Measurements from ENCODE around the gene OSGEPL1. TPM values are rescaled to one million over a fixed set of nuclear protein-coding genes. Genes with fewer than 3 reads are reported as not detected.

OSGEPL1 gene, protein sequence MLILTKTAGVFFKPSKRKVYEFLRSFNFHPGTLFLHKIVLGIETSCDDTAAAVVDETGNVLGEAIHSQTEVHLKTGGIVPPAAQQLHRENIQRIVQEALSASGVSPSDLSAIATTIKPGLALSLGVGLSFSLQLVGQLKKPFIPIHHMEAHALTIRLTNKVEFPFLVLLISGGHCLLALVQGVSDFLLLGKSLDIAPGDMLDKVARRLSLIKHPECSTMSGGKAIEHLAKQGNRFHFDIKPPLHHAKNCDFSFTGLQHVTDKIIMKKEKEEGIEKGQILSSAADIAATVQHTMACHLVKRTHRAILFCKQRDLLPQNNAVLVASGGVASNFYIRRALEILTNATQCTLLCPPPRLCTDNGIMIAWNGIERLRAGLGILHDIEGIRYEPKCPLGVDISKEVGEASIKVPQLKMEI
- 10 to 100 TPM; 20.0 to 20.4 TPM for total RNA-seq
- 10 to 100 TPM; 17.0 to 22.5 (median 18.3) TPM for polyA plus RNA-seq
- 11.4 to 23.6 (median 14.8) reads per million in 6 experiments for total RNA-seq

DNA sequence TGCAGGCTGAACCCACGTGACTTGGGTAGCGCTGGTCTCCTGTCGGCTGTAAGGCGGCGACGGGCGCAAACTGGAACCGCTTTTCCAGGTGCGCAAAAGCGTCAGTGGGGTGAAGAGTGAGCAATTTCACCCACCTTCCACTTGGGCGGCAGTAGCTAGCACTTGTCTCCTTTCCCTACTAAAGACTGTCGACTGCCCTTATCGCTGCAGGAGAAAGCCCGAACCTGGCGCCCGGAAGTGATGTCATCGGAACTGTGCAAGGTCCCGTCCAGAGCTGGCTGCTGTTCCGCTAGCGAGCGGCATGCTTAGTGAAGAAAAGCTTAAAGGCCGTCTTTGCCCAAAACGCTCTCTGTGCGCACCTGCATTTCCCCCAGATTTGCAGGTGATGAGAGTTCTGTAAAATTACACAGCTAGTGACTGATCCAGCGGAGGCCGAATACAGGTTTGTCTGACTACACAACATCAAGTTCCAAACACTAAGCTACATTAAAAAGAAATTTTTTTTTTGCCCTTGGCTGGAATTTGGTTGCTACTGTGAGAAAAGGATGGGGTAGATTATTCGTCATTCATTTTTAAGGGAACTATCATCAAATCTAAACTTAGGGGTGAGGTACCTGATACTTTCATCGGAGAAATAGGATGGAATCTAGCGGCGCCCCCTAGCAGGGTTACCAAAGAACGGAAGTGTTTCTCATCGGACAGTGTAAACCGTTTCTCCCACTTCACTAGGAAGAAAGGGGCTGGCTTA, at the start of gene OSGEPL1:
OSGEPL1 (minus strand) TSS at position 242 of the 748 bp plus-strand sequence. CDS start 1,152 bp downstream, outside the sequence.
- ATAC-seq (peak; percentile 94), DNase-seq (peak; percentile 76 to 96 (median 90))
- Mint-ChIP-seq H3K9me3 (no peaks in the 10 kb centered on the region), H3K27me3 (no peaks in the 10 kb centered on the region), H3K27ac (peak within 1 kb of the TSS; percentile 95 to 99 (median 98)), H3K4me3 (peak within 1 kb of the TSS; percentile 92 to 99 (median 97)), H3K36me3 (peaks cover 0 to 23% (median 4%) of the 10 kb centered on the region in 3 donors), H3K4me1 (peaks cover 4 to 24% (median 8%) of the 10 kb centered on the region in 4 donors)
- POLR2A ChIA-PET, result interaction anchor here (0.5 to 3.3 kb wide), 27 partner anchors 11 to 1915 kb away, joined by 3 to 69 read pairs (median 4); partner anchors contain the start of genes ANKAR, ASNSD1, GLS and NABP1

DNA sequence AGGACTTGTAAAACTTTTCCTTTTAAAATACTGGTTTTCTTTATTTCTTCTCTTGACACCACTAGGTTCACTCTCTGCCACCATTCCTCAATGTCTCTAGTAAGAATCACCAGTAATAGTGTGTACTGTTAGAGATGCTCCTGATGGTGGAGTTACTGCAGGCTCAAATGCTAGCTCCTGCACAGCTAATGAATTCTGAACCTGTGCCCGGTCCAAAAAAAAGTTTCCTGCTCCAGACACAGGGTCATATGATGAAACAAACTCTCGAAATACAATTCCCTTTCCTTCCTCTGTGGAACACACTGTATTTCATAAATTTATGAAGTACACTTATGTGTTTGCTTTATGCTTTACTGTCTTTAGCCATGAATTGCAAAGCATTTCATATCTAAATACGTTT, 40.8 kb upstream of the OSGEPL1 start:
- DNase-seq (no peak), ATAC-seq (no peak)
- POLR2A ChIA-PET, result no interaction called here
- Mint-ChIP-seq H3K36me3 (peaks cover 2 to 58% (median 3%) of the 10 kb centered on the region in 3 donors), H3K27me3 (no peaks in the 10 kb centered on the region), H3K27ac (no peak overlapping the region), H3K4me3 (no peak overlapping the region), H3K9me3 (no peaks in the 10 kb centered on the region), H3K4me1 (peaks cover 0 to 7% (median 2%) of the 10 kb centered on the region in 4 donors)

DNA sequence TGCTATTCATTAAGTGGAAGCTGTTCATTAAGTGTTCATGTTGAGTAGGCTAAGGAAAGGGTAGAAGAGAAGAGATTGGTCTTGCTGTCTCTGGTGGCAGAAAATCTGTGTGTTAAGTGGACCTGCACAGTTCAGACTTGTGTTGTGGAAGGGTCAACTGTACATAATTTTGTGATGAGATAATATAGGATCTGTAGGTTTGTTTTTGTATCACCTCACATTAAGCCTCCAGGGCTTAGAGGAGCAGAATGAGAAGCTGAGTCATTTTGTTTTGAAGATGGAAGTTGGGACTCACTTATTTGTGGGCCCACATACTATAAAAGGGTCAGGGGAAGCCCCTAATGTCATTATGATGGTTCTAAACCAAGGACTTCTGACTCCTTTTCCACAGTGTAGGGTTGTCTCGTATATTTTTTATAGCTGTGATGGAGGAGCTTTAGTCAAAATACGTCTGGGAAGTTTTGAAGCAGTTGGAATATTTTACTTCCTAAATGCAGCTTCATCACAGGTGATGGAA, 39.9 kb upstream of the OSGEPL1 start:
- no peaks in the 10 kb centered on the region for H3K9me3 Mint-ChIP-seq
- peaks cover 2 to 63% (median 3%) of the 10 kb centered on the region in 3 donors for H3K36me3 Mint-ChIP-seq
- H3K4me3 Mint-ChIP-seq, result no peak overlapping the region
- H3K4me1 Mint-ChIP-seq, result peaks cover 1 to 7% (median 3%) of the 10 kb centered on the region in 4 donors
- ATAC-seq (no peak), DNase-seq (no peak)
- H3K27me3 Mint-ChIP-seq, result no peaks in the 10 kb centered on the region
- H3K27ac Mint-ChIP-seq, result no peak overlapping the region
- POLR2A ChIA-PET, result no interaction called here

DNA sequence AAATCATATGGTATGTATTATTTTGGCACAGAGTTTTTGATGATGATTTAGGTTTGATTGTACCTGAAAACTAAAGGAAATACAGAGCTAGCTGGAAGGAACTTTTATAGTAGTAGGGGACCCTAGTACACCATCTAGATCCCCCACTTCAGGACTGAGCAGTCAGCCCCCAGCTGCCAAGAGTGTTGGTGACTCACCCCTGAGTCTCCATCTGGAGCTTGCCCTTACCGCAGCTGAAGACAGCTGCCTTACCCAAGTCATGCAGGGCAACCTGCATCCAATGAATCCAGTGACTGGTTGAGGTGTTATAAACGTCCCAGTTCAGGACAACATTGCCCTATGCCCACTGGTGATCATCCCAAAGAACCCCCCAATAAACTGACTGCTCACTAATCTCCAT, 36.9 kb upstream of the OSGEPL1 start:
- Mint-ChIP-seq H3K4me1 (peaks cover 0 to 8% (median 5%) of the 10 kb centered on the region in 4 donors), H3K9me3 (no peaks in the 10 kb centered on the region), H3K27me3 (no peaks in the 10 kb centered on the region), H3K27ac (peak overlapping the region in 1 of 10 donors; percentile 32), H3K36me3 (peaks cover 3 to 73% (median 5%) of the 10 kb centered on the region in 3 donors), H3K4me3 (no peak overlapping the region)
- DNase-seq, result no peak
- ATAC-seq, result no peak
- POLR2A ChIA-PET, result no interaction called here

DNA sequence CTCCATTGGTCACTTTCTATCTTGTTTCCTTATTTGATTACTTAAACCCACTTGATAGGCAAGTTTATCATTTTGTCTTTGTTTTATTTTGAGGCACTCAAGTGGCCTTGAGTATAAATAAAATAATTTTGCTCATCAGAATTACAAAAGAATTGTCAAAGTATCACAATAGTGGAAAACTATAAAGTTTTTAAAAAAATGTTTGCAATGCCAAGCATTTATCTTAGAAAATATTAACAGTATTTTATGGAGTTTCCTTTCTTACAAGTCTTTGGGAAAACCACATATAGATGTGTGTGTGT, 36.4 kb upstream of the OSGEPL1 start:
- peaks cover 0 to 8% (median 5%) of the 10 kb centered on the region in 4 donors for H3K4me1 Mint-ChIP-seq
- no peak overlapping the region for H3K27ac Mint-ChIP-seq
- POLR2A ChIA-PET, result interaction anchor here (0.5 to 0.7 kb wide), 3 partner anchors 36 to 46 kb away, joined by 4 to 5 read pairs (median 4); partner anchors contain the start of gene OSGEPL1

DNA sequence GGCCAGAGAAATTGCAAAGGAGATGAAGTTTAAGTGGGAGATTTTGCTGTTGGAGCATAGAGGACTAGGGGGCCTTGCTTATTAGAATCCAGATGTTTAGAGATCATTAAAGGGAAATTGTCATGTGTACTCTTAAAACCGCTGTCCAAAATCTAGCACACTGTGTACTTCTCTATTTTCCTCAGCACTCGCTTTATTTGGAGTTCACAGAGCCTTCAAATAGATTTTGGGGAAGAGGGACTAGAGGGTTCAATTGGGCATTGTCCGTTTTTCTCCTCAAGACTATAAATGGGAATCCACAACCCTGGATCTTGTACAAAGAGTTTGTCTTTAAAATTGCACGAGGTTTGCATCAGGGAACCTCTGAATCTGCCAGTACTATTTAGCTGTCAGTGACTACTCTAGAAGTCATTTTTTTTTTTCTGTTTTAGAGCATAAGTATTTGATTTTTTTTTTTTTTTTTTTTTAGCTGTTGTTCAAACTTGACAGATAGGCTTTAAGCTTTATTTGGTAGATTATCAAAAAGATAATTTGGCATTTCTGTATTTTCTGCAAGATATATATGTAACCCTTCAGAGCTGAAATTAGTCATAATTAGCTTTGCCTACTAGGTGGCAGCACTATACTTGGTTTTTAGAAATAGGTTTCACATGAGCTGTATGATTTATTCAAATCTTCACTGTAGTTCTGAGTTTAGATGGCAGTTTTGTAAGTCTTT, 35.9 kb upstream of the OSGEPL1 start:
- DNase-seq, result peak in 2 of 10 donors; percentile 4 to 6

More for the DNA sequence above, 36.4 kb upstream of the OSGEPL1 start:
- no peak for DNase-seq
- no peaks in the 10 kb centered on the region for H3K27me3 Mint-ChIP-seq
- ATAC-seq, result no peak
- H3K36me3 Mint-ChIP-seq, result peaks cover 3 to 77% (median 5%) of the 10 kb centered on the region in 3 donors
- H3K9me3 Mint-ChIP-seq, result no peaks in the 10 kb centered on the region
- no peak overlapping the region for H3K4me3 Mint-ChIP-seq

DNA sequence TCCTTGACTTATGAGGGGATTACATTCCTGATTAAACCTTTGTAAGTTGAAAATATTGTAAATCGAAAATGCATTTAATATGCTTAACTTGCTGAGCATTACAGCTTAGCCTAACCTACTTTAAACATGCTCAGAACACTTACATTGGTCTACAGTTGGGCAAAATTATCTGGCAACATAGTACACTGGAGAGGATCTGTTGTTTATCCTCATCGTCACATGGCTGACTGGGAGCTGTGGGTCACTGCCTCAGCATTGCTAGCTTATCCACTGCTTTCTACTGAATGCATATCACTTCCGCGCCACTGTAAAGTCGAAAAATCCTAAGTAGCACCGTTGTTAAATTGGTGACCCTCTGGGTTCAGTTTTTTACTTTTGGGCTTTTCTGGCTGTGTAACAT, 35.3 kb upstream of the OSGEPL1 start:
- DNase-seq, result no peak
- H3K9me3 Mint-ChIP-seq, result no peaks in the 10 kb centered on the region
- POLR2A ChIA-PET, result no interaction called here
- no peak overlapping the region for H3K4me3 Mint-ChIP-seq
- no peak overlapping the region for H3K27ac Mint-ChIP-seq
- no peak for ATAC-seq
- H3K4me1 Mint-ChIP-seq, result peaks cover 0 to 8% (median 5%) of the 10 kb centered on the region in 4 donors
- no peaks in the 10 kb centered on the region for H3K27me3 Mint-ChIP-seq
- H3K36me3 Mint-ChIP-seq, result peaks cover 3 to 81% (median 9%) of the 10 kb centered on the region in 3 donors

More for the DNA sequence above, 35.9 kb upstream of the OSGEPL1 start:
- Mint-ChIP-seq H3K9me3 (no peaks in the 10 kb centered on the region), H3K4me3 (no peak overlapping the region), H3K27ac (no peak overlapping the region), H3K4me1 (peaks cover 0 to 8% (median 5%) of the 10 kb centered on the region in 4 donors), H3K27me3 (no peaks in the 10 kb centered on the region), H3K36me3 (peaks cover 3 to 78% (median 5%) of the 10 kb centered on the region in 3 donors)
- POLR2A ChIA-PET, result interaction anchor here (0.5 to 0.7 kb wide), 3 partner anchors 36 to 46 kb away, joined by 4 to 5 read pairs (median 4); partner anchors contain the start of gene OSGEPL1
- ATAC-seq, result no peak

DNA sequence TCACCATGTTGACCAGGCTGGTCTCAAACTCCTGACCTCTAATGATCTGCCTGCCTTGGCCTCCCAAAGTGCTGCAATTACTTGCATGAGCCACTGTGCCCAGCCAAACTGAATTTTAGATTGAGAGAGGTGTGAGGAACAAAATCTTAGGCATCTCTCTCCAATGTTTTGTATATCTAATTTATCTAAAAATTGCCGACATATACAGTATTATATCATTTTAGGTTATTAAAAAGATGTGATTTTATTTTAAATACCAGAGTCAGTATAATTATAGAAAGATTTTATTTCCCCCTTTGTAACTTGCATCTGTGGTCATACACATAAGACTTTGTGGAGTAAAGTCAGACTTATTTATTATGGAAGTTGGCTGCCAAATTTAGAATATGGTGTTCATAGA, 31.7 kb upstream of the OSGEPL1 start:
- Mint-ChIP-seq H3K27ac (no peak overlapping the region), H3K4me1 (peaks cover 0 to 17% (median 9%) of the 10 kb centered on the region in 4 donors), H3K9me3 (no peaks in the 10 kb centered on the region), H3K27me3 (no peaks in the 10 kb centered on the region), H3K36me3 (peaks cover 0 to 80% (median 9%) of the 10 kb centered on the region in 3 donors), H3K4me3 (no peak overlapping the region)
- DNase-seq (no peak), ATAC-seq (no peak)
- POLR2A ChIA-PET, result no interaction called here

DNA sequence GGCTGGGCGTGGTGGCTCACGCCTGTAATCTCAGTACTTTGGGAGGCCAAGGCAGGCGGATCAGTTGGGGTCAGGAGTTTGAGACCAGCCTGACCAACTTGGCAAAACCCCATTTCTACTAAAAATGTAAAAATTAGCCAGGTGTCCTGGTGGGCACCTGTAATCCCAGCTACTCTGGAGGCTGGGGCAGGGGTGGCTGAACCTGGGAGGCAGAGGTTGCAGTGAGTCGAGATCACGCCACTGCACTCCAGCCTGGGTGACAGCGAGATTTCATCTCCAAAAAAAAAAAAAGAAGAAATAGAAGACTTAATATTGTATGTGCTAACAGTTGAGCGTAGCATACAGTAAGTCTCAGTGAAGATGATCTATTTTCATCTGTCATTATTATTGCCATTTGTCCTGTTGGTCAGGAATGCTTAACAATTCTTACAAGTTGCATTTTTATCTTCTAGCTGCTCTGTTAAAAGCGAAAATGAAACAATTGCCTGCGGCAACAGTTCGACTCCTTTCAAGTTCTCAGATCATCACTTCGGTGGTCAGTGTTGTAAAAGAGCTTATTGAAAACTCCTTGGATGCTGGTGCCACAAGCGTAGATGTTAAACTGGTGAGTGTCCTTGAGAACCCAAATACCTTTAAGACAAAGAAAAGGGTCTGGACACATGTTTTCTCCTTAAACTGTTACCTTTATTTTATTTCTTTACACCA, 28.9 kb upstream of the OSGEPL1 start:
- peak in 1 of 10 donors; percentile 22 for DNase-seq
- no peak for ATAC-seq
- Mint-ChIP-seq H3K36me3 (peaks cover 0 to 67% (median 10%) of the 10 kb centered on the region in 3 donors), H3K27me3 (no peaks in the 10 kb centered on the region), H3K27ac (peak overlapping the region in 4 of 10 donors; percentile 40 to 90 (median 70)), H3K4me3 (peak overlapping the region in 4 of 10 donors; percentile 23 to 74 (median 50)), H3K4me1 (peaks cover 4 to 31% (median 14%) of the 10 kb centered on the region in 4 donors), H3K9me3 (no peaks in the 10 kb centered on the region)
- POLR2A ChIA-PET, result no interaction called here

DNA sequence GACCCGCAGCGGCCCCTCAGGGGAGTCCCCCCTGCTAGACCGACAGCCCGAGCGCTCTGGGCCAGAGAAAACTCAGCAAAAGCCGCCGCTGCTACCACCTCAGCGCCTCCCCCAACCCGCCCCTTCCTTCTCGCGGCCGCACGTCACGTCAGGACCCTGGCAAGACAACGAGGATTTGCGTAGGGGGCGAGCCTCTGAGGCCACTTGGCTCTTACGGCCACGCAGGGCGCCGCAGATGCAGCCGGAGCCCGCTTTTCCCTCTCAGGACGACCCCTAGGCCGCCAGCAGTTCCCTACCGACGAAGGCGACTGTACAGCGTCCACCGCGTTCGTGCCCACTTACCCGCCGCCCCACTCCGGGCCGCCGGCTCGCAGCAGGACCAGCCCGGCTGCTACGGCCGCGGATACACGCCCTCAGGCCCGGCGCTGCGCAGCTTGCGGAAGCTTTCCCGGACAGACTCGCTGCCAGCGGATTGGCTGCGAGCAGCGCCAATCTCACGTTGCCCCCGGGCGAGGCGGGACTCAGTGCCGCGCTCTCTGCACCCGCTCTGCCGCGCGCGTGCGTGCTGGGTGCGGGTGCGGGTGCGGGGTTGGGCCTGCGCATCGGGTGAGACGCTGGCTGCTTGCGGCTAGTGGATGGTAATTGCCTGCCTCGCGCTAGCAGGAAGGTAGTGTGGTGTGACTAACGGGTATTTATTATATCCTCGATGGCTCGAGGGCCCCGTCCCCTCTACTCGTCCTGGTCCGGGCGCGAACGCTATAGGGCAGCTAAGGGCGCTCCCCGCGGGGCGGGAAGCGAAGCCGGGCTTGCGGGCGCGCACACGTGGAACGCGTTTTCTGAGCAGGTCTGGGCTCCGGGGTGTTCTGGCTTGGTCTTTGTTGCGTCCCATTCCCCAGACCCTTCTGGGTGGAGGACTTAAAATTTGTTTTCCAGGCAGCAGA, 21.6 kb upstream of the OSGEPL1 start, which contains the start of the genes ORMDL1 and PMS1:
ORMDL1 (minus strand) TSS at position 413 of the 941 bp plus-strand sequence. CDS start 1,744 bp downstream, outside the sequence.
PMS1 (plus strand) TSS at position 524 of the 941 bp plus-strand sequence. CDS start 7,360 bp downstream, outside the sequence.
- DNase-seq (peak; percentile 88 to 98 (median 94)), ATAC-seq (peak; percentile 89)
- Mint-ChIP-seq H3K4me3 (peak within 1 kb of the TSS; percentile 88 to 97 (median 94)), H3K36me3 (peaks cover 0 to 44% (median 14%) of the 10 kb centered on the region in 3 donors), H3K4me1 (peaks cover 30 to 63% (median 59%) of the 10 kb centered on the region in 4 donors), H3K9me3 (no peaks in the 10 kb centered on the region), H3K27ac (peak within 1 kb of the TSS; percentile 90 to 98 (median 97)), H3K27me3 (no peaks in the 10 kb centered on the region)
- POLR2A ChIA-PET, result interaction anchor here (0.9 to 2.8 kb wide), 10 partner anchors 18 to 535 kb away, joined by 3 to 69 read pairs (median 6); partner anchors contain the start of genes ANKAR, ASNSD1, HIBCH and OSGEPL1
